Measurements from ENCODE around the gene CCDC69. TPM values are rescaled to one million over a fixed set of nuclear protein-coding genes. Genes with fewer than 3 reads are reported as not detected.

Gene CCDC69
- total RNA-seq, 1 donor from 2014 or later = 1.2 TPM

Other genes with a start within 250 kb of the CCDC69 start
- 32.5 TPM for gene GPX3, start 203.5 kb downstream of the CCDC69 start, total RNA-seq (ENCODE audit: unreplicated experiment)
- 76.0 TPM for gene TNIP1, start 143.1 kb downstream of the CCDC69 start, total RNA-seq (ENCODE audit: unreplicated experiment)
- 224 TPM for gene ANXA6, start 66.3 kb downstream of the CCDC69 start, total RNA-seq (ENCODE audit: unreplicated experiment)
- 33.9 TPM for gene GM2A, start 29.1 kb upstream of the CCDC69 start, total RNA-seq (ENCODE audit: unreplicated experiment)
- gene SLC36A3, start 79.7 kb upstream of the CCDC69 start, total RNA-seq (ENCODE audit: unreplicated experiment) = not detected
- not detected for gene SLC36A2, start 123.5 kb upstream of the CCDC69 start, total RNA-seq (ENCODE audit: unreplicated experiment)
- gene SLC36A1, start 223.5 kb upstream of the CCDC69 start, total RNA-seq (ENCODE audit: unreplicated experiment) = 4.8 TPM

All from endothelial cell (in vitro differentiated cells).